GM19463 (cell line): Measurements from ENCODE around the gene TTLL12.

Experiments
- ATAC-seq: cut with Tn5 transposase; IDR thresholded peaks from one replicate; pipeline ENCODE4 v1.9.1; 2021; ENCODE audit warnings: mild to moderate bottlenecking, moderate library complexity; ENCODE audit not compliant: unreplicated experiment

TTLL12 gene

DNA sequence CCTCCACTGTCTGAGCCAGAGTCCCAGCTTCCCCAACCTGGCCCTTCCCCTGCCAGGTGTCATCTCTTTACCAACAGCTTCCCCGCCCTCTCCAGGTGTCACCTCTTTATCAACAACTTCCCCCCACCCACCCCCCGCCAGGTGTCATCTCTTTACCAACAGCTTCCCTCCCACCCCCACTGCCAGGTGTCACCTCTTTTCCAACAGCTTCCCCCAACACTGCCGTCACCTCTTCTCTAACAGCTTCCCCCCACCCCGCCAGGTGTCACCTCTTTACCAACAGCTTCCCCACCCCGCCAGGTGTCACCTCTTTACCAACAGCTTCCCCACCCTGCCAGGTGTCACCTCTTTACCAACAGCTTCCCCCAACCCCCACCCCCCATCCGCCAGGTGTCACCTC, 29.8 kb upstream of the TTLL12 start:
- ATAC-seq, result no peak

DNA sequence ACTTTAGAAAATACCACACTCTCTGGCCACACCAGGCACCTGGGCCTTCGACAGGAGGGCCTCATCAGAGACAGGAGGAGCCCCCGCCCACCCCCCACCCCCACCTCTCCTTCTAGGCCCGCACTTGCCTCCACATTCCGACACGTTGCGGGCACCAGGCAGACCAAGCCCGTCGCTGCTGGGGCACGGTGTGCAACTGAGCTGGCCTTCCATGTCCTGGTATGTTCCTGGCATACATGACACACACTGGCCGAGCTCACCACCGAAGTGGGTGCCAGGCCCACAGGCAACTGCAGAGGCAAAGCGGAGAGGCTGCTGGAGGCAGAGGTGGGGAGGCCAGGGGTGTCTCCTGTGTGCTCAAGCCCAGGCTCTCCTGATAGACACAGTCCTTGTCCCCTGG, 27.0 kb upstream of the TTLL12 start:
- no peak for ATAC-seq

DNA sequence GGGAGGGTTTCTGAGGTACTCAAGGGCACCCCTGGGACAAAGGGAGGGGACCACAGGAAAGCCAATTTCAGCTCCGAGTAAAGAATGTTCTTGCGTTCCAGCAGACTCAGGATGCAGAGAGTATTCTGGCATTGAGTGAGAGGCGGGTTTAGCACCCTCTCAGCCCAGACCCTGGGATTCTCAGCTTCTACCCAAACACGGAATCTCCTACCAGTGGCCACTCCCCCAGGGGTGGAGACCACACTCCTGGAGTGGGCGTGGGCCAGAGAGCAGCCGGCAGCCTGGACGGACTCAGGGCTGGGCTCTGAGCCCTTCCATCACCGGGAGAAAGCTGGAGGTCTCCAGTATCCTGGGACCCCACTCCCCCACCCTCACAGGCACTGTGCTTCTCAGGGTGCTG, 26.1 kb upstream of the TTLL12 start:
- ATAC-seq, result no peak

DNA sequence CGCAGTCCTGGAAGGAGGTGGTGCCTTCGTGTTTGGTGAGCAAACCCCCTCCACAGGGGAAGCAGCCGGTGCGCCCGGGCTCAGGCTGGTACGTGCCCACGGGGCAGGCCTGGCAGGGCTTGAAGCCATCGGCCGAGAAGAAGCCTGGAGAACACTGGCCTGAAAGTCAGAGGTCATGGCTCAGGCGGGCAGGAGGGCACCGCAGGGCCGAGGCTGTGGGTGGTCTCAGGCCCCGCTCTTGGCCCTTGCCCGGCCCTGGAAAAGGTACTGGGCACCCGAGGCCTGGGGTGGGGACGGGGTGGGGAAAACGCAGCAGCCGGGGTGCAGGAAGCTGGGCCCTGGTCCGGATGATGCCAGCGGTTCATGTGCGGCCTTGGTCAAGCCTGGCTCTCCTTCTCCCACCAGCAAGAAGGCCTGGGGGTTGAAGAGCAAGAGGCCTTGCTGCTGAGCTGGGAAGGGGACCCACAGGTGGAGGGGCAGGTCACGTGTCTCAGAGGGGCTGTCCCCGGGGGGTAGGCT, 25.6 kb upstream of the TTLL12 start:
- ATAC-seq, result no peak

DNA sequence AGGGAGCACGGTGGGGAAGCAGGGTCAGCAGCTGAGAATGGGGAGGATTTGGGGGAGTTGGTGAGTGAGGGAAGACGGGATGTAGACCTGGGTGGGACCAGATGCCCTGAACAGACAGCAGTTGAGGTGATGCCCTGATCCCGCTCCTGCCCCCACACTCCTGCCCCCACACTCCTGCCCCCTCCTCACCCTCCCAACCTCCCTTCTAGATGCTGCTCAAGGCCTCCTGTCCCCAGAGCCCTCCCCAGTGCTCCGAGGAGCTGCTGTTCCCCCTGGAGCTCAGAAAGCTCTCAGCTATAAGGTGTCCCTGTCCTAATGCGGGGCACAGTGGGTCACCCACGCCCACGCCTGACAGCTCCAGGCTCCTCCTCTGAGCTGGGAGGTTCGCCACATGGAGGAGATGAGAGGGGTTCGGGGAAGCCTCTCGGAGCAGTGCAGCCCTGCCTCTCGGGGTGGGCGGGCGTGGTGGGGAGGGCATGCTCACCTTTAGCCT, 25.1 kb upstream of the TTLL12 start:
- ATAC-seq, result no peak

DNA sequence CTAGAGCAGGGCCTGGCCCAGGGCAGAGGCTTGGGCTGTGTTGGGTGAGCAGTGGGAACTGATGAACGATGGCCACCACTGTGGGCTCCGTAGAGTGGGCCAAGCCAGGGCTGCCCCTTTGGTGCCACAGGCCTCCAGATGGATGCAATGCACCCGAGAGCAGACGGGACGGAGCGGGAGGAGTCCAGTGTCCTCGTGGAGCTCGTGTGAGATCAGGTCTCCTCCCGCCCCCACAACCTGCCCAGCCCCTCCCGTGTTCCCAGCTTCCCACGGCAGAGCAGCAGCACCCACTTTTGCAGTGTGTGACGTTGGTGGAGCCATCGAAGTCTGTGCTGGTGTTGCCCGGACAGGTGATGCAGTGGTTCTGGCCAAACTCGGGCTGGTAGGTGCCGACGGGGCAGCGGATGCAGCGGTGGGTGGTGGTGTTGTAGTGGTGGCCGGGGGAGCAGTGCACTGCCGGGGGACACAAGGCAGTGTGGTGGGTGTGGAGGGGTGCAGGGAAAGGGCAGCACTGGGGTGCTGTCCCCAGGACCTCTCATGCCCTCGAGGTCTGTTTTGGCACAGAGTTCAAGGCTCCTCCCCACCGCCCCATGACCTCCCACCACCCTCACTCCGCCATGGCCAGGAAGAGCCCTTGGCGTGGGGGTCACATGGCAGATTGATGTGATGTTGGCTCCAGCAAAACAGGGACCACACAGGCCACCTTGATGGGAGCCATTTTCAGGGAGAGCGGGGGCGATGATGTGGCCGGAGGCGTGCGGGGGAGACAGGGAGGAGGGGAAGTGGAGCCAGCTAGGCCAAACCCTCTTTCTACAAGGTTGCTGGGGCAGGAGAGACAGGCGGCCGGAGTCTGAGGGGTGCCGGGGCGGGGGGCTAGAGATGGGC, 23.9 kb upstream of the TTLL12 start:
- ATAC-seq, result no peak

GRCh38 chr22:43209971-43210370, 23.0 kb upstream of the TTLL12 start:
- ATAC-seq, result no peak

DNA sequence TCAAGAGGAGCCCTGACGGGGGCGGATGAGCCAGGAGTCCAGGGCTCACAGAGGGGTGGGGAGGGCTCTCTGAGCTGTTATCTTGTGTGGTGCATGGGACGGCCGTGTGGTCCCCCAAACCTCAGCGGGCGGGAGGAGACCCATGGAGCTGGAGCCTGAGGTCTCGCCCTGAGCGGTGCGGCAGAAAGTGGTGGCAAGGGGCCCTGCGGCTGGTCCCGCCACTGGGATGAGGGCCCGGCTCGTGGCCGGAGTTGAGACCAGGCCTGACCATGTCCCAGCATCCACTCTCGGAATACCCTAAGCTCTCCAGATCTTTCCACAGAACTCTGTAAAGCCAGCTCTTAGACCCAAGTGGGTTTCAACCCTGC, 22.6 kb upstream of the TTLL12 start:
- no peak for ATAC-seq

GRCh38 chr22:43208703-43209522, 22.0 kb upstream of the TTLL12 start:
- ATAC-seq, result no peak

DNA sequence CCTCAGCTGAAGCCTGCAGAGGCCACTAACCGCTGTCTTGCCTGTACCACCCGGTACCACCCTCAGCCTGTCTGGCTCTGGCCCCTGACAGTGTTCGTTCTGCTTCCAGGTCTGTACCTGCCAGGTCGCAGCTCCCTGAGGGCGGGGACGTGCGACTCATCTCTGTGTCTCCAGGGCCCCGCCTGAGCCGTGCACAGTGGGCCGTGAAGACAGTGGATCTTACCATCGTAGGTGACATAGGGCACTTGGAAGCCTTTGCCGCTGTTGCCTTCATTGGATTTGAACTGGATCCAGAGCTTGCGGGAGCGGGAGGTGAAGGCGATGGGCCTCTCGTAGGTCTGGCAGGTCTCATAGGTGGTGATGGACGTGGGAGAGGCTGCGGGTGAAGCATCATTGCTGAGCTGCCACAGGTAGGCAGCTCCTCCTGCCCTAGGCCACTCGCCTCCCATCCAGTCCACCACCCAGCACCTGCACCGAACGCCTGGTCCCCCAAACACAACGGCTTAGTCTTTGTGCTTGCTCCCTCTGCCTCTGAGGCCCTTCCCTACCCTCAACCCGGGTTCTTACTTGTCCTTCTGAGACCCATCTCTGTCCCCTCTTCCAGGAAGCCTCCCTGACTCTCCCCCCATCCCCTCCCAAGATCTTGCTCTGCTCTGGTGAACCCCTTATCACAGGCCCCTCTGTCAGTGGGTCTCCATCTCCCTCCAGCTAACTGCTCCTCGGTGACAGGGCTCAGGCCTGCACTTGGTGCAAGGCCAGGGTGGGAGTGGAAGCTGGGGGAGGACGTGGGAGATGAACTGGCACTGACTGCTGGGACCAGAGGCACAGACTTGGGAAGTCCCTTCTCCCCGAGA, 21.1 kb upstream of the TTLL12 start:
- ATAC-seq, result no peak

DNA sequence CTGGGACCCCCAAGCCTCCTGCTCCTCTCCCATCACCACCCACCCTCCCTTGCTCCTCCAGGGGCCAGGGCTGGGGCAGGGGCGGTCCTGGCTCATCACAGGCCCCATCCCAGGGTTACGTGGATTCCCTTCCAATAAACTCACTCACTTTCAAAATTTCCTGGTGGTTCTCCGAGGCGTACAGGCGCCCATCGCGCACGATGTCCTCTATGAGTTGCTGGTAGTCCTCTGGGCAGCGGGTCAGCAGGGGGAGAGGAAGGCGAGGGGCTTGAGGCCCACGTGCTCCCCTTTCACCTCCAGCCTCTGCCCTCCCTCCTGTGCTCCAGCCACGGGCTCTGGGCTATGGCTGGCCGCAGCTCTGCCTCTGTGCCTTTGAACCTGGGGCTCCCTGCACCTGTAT, 20.5 kb upstream of the TTLL12 start:
- no peak for ATAC-seq

GRCh38 chr22:43206509-43207161, 19.7 kb upstream of the TTLL12 start:
- no peak for ATAC-seq

DNA sequence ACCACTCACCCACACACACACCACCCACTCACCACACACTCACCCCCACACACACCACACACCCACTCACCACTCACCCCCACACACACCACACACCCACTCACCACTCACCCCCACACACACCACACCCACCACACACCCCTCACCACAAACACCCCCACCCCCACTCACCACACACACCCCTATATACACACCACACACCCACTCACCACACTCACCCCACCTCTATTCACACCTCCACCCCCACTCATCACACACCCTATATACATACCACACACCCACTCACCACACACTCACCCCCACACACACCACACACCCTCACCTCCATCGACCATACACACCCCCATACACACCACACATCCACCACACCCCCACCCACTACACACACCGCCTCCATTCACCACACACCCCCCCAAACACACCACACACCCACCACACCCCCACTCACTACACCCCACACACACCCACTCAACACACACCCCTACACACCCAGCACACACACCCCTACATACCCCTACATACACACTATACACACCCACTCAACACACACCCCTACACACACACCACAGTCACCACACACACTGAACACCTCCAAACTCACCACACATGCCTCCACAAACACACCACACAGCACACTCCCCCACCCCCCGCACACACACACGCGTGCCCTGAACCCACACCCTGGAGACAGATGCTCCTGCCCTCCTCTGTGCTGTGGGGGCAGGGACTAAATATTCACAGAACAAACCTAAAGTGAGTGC, 19.0 kb upstream of the TTLL12 start:
- no peak for ATAC-seq

DNA sequence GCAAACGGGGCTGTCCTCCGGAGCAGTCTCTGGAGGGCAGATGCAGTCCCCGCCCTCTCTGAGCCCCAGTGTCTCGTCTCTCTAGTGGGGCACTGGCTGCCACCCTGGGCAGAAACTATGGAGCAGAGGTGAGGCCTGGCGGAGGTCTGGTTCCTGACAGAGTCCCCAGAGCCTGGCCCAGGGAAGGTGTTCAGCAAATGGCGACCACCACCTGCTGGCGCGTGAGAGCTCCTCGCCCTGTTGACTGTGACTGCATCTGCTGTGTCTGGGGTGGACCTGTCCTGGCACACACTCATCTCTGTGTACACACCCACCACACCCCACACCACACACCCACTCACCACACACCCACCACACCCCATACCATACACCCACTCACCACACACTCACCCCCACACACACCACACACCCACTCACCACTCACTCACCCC, 18.3 kb upstream of the TTLL12 start:
- ATAC-seq, result no peak

DNA sequence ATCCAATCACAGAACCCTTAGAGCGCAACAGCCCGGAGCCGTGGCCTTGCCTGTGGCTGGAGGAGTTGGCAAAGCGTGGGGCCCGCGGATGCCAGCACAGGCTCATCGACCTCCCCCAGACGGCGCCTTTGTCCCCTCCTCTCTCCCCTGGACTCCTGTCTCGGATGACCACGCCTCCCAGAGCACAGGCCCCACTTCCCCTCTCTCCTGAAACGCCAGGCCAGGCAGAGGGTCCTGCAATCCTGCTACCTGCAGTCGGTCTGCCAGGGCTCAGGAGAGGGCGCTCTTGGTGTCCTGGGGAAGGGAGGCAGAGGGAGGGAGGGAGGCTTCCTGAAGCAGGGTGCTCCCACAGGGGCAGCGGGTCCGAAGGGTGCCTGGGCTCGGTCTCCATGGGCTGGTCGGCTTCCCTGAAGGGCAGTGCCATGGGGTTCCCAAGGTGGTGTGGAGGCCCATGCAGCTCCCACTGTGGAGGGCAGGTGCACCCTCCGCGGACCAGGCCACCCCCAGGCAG, 16.6 kb upstream of the TTLL12 start:
- no peak for ATAC-seq

GRCh38 chr22:43202756-43203410, 15.9 kb upstream of the TTLL12 start:
- no peak for ATAC-seq

DNA sequence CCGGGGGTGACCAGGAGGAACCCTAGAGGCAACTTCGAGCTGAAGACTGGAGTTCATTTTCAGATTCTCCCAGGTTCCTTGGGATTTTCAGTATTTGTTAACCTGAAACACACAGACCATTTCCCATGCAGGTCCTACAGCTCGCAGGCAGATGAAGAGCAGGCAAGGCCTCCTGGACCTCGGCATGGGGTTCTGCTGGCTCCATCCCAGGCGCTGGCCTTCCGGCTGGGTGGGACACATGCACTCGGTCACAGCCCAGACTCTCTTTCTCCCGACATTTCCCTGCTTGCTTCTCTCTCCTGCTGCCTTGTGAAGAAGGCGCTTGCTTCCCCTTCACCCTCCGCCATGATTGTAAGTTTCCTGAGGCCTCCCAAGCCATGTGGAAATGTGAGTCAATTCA, 15.4 kb upstream of the TTLL12 start:
- no peak for ATAC-seq

DNA sequence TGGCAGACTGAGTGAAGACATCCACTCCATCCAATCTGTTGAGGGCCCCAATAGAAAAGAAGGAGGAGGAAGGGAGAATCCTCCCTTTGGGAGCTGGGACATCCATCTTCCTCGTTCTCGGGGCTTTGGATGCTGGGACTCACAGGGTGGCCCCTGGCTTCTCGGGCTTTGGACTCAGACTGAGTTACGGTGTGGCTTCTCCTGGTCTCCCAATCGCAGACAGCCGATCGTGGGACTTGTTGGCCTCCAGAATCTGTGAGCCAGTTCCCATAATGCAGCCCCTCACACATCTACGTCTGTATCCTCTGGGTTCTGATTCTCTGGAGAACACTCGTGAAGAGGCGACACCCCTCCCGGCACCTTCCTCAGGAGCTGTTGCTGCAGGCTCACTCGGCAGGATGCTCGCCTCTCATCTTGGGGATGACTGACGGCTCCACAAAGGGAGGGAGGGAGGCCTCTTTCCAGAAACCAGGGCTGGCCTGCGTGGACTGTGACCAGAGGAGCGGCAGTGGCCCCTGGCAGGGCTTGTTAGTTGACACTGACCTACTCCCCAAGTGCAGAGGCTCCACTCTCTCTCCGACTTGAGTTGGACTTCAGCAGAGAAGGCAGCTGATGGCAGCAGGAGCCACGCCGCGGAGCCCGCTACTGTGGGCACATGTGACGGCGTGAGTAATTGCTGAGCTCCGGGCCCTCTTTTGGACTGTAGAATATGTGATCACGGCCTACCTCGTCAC, 14.7 kb upstream of the TTLL12 start:
- no peak for ATAC-seq
